Measurements from ENCODE around the gene USE1.

USE1 gene

GRCh38 chr19:17256130-17256529, 41.0 kb downstream of the USE1 start:
- H3K4me3 ChIP-seq (ENCODE audit: low read depth in 1 of 2, low read length in 2 of 2) = no peak overlapping the region
- H3K4me1 ChIP-seq (ENCODE audit: control insufficient read depth in 1 of 2, insufficient read depth in 2 of 2, low read length in 2 of 2) = peaks cover 0 to 3% of the 10 kb centered on the region in 2 donors
- no peak overlapping the region for H3K27ac ChIP-seq (ENCODE audit: low read depth, low read length)
- no peak overlapping the region for H3K9ac ChIP-seq (ENCODE audit: low read depth in 1 of 2, low read length in 2 of 2)
- no peaks in the 10 kb centered on the region for H3K27me3 ChIP-seq (ENCODE audit: control insufficient read depth in 1 of 2, insufficient read depth in 2 of 2, low read length in 2 of 2)
- H3K9me3 ChIP-seq (ENCODE audit: control insufficient read depth in 1 of 2, low read length in 2 of 2) = no peaks in the 10 kb centered on the region
- no peaks in the 10 kb centered on the region for H3K36me3 ChIP-seq (ENCODE audit: control insufficient read depth in 1 of 2, insufficient read depth in 2 of 2, low read length in 2 of 2)

DNA sequence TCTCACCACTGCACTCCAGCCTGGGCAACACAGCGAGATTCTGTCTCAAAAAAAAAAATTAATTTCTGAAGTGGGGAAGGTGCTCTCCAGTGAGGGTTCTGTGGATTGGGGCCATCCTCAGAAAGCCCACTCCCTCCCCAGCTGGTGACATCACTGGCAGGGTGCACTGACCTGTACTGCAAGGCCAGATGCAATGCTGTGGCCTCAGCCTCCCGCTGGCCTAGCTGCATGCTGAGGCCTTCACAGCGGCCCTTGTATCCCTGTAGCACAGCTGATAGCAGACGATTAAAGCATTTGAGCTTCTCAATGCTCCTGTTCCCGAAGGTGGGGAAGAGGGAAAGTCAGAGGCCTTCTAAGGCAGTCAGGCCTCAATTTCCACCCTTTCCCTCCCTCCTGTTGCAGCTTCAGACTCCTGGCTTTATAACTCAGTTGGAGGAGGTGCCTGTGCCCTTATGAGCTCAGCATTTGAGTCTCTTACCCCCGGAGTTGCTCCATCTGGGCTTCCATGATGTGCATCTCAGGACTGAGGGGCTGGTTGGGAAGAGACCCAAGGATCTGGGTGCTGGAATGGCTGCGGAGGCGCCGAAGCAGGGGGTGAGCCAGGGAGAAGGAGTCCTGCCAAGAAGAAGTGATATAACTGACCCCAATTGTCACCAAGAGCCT, 44.1 kb downstream of the USE1 start:
- H3K9me3 ChIP-seq (ENCODE audit: control insufficient read depth in 1 of 2, low read length in 2 of 2) = no peaks in the 10 kb centered on the region
- no peaks in the 10 kb centered on the region for H3K27me3 ChIP-seq (ENCODE audit: control insufficient read depth in 1 of 2, insufficient read depth in 2 of 2, low read length in 2 of 2)
- H3K4me1 ChIP-seq (ENCODE audit: control insufficient read depth in 1 of 2, insufficient read depth in 2 of 2, low read length in 2 of 2) = peaks cover 0 to 3% of the 10 kb centered on the region in 2 donors
- H3K4me3 ChIP-seq (ENCODE audit: low read depth in 1 of 2, low read length in 2 of 2) = no peak overlapping the region
- no peak overlapping the region for H3K27ac ChIP-seq (ENCODE audit: low read depth, low read length)
- H3K36me3 ChIP-seq (ENCODE audit: control insufficient read depth in 1 of 2, insufficient read depth in 2 of 2, low read length in 2 of 2) = no peaks in the 10 kb centered on the region
- H3K9ac ChIP-seq (ENCODE audit: low read depth in 1 of 2, low read length in 2 of 2) = no peak overlapping the region

- no peak overlapping the region for H3K4me3 ChIP-seq (ENCODE audit: low read depth in 1 of 2, low read length in 2 of 2)
- H3K27ac ChIP-seq (ENCODE audit: low read depth, low read length) = no peak overlapping the region
- no peak overlapping the region for H3K9ac ChIP-seq (ENCODE audit: low read depth in 1 of 2, low read length in 2 of 2)
- peaks cover 0 to 3% of the 10 kb centered on the region in 2 donors for H3K4me1 ChIP-seq (ENCODE audit: control insufficient read depth in 1 of 2, insufficient read depth in 2 of 2, low read length in 2 of 2)
- H3K9me3 ChIP-seq (ENCODE audit: control insufficient read depth in 1 of 2, low read length in 2 of 2) = no peaks in the 10 kb centered on the region
- H3K27me3 ChIP-seq (ENCODE audit: control insufficient read depth in 1 of 2, insufficient read depth in 2 of 2, low read length in 2 of 2) = no peaks in the 10 kb centered on the region
- no peaks in the 10 kb centered on the region for H3K36me3 ChIP-seq (ENCODE audit: control insufficient read depth in 1 of 2, insufficient read depth in 2 of 2, low read length in 2 of 2)
Measured at GRCh38 chr19:17259934-17260333, 44.8 kb downstream of the USE1 start.

GRCh38 chr19:17260842-17261325, 45.7 kb downstream of the USE1 start:
- Histone ChIP-seq H3K36me3 (ENCODE audit: control insufficient read depth in 1 of 2, insufficient read depth in 2 of 2, low read length in 2 of 2) (no peaks in the 10 kb centered on the region), H3K9ac (ENCODE audit: low read depth in 1 of 2, low read length in 2 of 2) (no peak overlapping the region), H3K27me3 (ENCODE audit: control insufficient read depth in 1 of 2, insufficient read depth in 2 of 2, low read length in 2 of 2) (no peaks in the 10 kb centered on the region), H3K9me3 (ENCODE audit: control insufficient read depth in 1 of 2, low read length in 2 of 2) (no peaks in the 10 kb centered on the region), H3K4me1 (ENCODE audit: control insufficient read depth in 1 of 2, insufficient read depth in 2 of 2, low read length in 2 of 2) (peaks cover 0 to 3% of the 10 kb centered on the region in 2 donors), H3K27ac (ENCODE audit: low read depth, low read length) (no peak overlapping the region), H3K4me3 (ENCODE audit: low read depth in 1 of 2, low read length in 2 of 2) (no peak overlapping the region)

GRCh38 chr19:17262557-17262956, 47.4 kb downstream of the USE1 start:
- Histone ChIP-seq H3K36me3 (ENCODE audit: control insufficient read depth in 1 of 2, insufficient read depth in 2 of 2, low read length in 2 of 2) (no peaks in the 10 kb centered on the region), H3K9ac (ENCODE audit: low read depth in 1 of 2, low read length in 2 of 2) (no peak overlapping the region), H3K4me3 (ENCODE audit: low read depth in 1 of 2, low read length in 2 of 2) (no peak overlapping the region), H3K27me3 (ENCODE audit: control insufficient read depth in 1 of 2, insufficient read depth in 2 of 2, low read length in 2 of 2) (no peaks in the 10 kb centered on the region), H3K4me1 (ENCODE audit: control insufficient read depth in 1 of 2, insufficient read depth in 2 of 2, low read length in 2 of 2) (peaks cover 0 to 3% of the 10 kb centered on the region in 2 donors), H3K9me3 (ENCODE audit: control insufficient read depth in 1 of 2, low read length in 2 of 2) (no peaks in the 10 kb centered on the region), H3K27ac (ENCODE audit: low read depth, low read length) (no peak overlapping the region)

- Histone ChIP-seq H3K27ac (ENCODE audit: low read depth, low read length) (no peak overlapping the region), H3K4me3 (ENCODE audit: low read depth in 1 of 2, low read length in 2 of 2) (peak overlapping the region in 1 of 2 donors; percentile 45), H3K36me3 (ENCODE audit: control insufficient read depth in 1 of 2, insufficient read depth in 2 of 2, low read length in 2 of 2) (peaks cover 0 to 1% of the 10 kb centered on the region in 2 donors), H3K4me1 (ENCODE audit: control insufficient read depth in 1 of 2, insufficient read depth in 2 of 2, low read length in 2 of 2) (peaks cover 6 to 12% of the 10 kb centered on the region in 2 donors), H3K27me3 (ENCODE audit: control insufficient read depth in 1 of 2, insufficient read depth in 2 of 2, low read length in 2 of 2) (no peaks in the 10 kb centered on the region), H3K9ac (ENCODE audit: low read depth in 1 of 2, low read length in 2 of 2) (no peak overlapping the region), H3K9me3 (ENCODE audit: control insufficient read depth in 1 of 2, low read length in 2 of 2) (no peaks in the 10 kb centered on the region)
Measured at GRCh38 chr19:17263712-17264640, 48.8 kb downstream of the USE1 start.

DNA sequence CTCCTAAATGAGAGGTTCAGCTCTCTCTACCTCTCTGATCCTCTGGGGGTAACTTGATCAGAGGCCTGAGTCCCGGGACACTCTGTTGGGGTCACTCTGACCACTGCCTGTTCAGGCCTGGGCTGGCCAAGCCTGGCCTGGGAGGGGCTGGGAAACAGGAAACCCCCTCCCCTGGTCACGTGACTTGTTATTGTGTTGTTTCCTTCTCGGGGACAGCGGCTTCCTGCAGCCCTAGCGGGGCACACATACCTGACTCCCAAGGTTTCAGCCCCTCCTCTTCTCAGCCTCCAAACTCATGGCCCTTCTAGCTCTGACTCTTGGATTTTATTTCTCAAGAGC, 49.5 kb downstream of the USE1 start, which contains the start of gene USHBP1:
Gene USHBP1, minus strand, starts transcription at position 105 of the 339 bp plus-strand sequence. CDS start 446 bp downstream, outside the sequence.
- Histone ChIP-seq H3K9me3 (ENCODE audit: control insufficient read depth in 1 of 2, low read length in 2 of 2) (no peaks in the 10 kb centered on the region), H3K4me3 (ENCODE audit: low read depth in 1 of 2, low read length in 2 of 2) (peak within 1 kb of the TSS in 1 of 2 donors; percentile 45), H3K36me3 (ENCODE audit: control insufficient read depth in 1 of 2, insufficient read depth in 2 of 2, low read length in 2 of 2) (peaks cover 0 to 3% of the 10 kb centered on the region in 2 donors), H3K27ac (ENCODE audit: low read depth, low read length) (no peak within 1 kb of the TSS), H3K9ac (ENCODE audit: low read depth in 1 of 2, low read length in 2 of 2) (no peak within 1 kb of the TSS), H3K27me3 (ENCODE audit: control insufficient read depth in 1 of 2, insufficient read depth in 2 of 2, low read length in 2 of 2) (no peaks in the 10 kb centered on the region), H3K4me1 (ENCODE audit: control insufficient read depth in 1 of 2, insufficient read depth in 2 of 2, low read length in 2 of 2) (peaks cover 6 to 12% of the 10 kb centered on the region in 2 donors)

GRCh38 chr19:17266026-17266425, 50.9 kb downstream of the USE1 start:
- Histone ChIP-seq H3K36me3 (ENCODE audit: control insufficient read depth in 1 of 2, insufficient read depth in 2 of 2, low read length in 2 of 2) (peaks cover 0 to 9% of the 10 kb centered on the region in 2 donors), H3K9me3 (ENCODE audit: control insufficient read depth in 1 of 2, low read length in 2 of 2) (no peaks in the 10 kb centered on the region), H3K4me1 (ENCODE audit: control insufficient read depth in 1 of 2, insufficient read depth in 2 of 2, low read length in 2 of 2) (peaks cover 6 to 10% of the 10 kb centered on the region in 2 donors), H3K27ac (ENCODE audit: low read depth, low read length) (no peak overlapping the region), H3K27me3 (ENCODE audit: control insufficient read depth in 1 of 2, insufficient read depth in 2 of 2, low read length in 2 of 2) (no peaks in the 10 kb centered on the region), H3K9ac (ENCODE audit: low read depth in 1 of 2, low read length in 2 of 2) (no peak overlapping the region), H3K4me3 (ENCODE audit: low read depth in 1 of 2, low read length in 2 of 2) (no peak overlapping the region)

GRCh38 chr19:17266589-17266974, 51.4 kb downstream of the USE1 start:
- Histone ChIP-seq H3K27ac (ENCODE audit: low read depth, low read length) (no peak overlapping the region), H3K4me3 (ENCODE audit: low read depth in 1 of 2, low read length in 2 of 2) (peak overlapping the region in 1 of 2 donors; percentile 23), H3K9ac (ENCODE audit: low read depth in 1 of 2, low read length in 2 of 2) (no peak overlapping the region)

More at GRCh38 chr19:17266589-17266974, 51.4 kb downstream of the USE1 start:
- Histone ChIP-seq H3K4me1 (ENCODE audit: control insufficient read depth in 1 of 2, insufficient read depth in 2 of 2, low read length in 2 of 2) (peaks cover 6 to 9% of the 10 kb centered on the region in 2 donors), H3K9me3 (ENCODE audit: control insufficient read depth in 1 of 2, low read length in 2 of 2) (no peaks in the 10 kb centered on the region), H3K27me3 (ENCODE audit: control insufficient read depth in 1 of 2, insufficient read depth in 2 of 2, low read length in 2 of 2) (no peaks in the 10 kb centered on the region), H3K36me3 (ENCODE audit: control insufficient read depth in 1 of 2, insufficient read depth in 2 of 2, low read length in 2 of 2) (peaks cover 0 to 15% of the 10 kb centered on the region in 2 donors)
